H9 (cell line): Measurements from ENCODE around the gene RAB1B. TPM values are rescaled to one million over a fixed set of nuclear protein-coding genes. Genes with fewer than 3 reads are reported as not detected.

Source experiments
- DNase-seq: peaks from one replicate; pipeline ENCODE4 v3.0.0-alpha.2; 2017
- H2AFZ ChIP-seq: one replicate; pipeline ENCODE4 v1.6.1; 2013; ENCODE audit warnings: mild to moderate bottlenecking, low read length, control low read depth, moderate library complexity
- H2AK5ac ChIP-seq: 2 replicates; pipeline ENCODE4 v1.6.1; 2013; ENCODE audit warnings: low read length, control low read depth, mixed read lengths; ENCODE audit not compliant: insufficient read length
- H2BK120ac ChIP-seq: one replicate; pipeline ENCODE4 v1.6.1; 2013; ENCODE audit warnings: low read depth, mild to moderate bottlenecking, low read length, control low read depth, inconsistent platforms; ENCODE audit not compliant: poor library complexity, severe bottlenecking
- H2BK12ac ChIP-seq: 2 replicates; pipeline ENCODE4 v1.6.1; 2013; ENCODE audit warnings: low read length, control low read depth, mixed read lengths, low read depth; ENCODE audit not compliant: insufficient read length
- H2BK15ac ChIP-seq: 2 replicates; pipeline ENCODE4 v1.6.1; 2013; ENCODE audit warnings: low read depth, low read length, control low read depth
- H2BK20ac ChIP-seq: one replicate; pipeline ENCODE4 v1.6.1; 2013; ENCODE audit warnings: low read depth, mild to moderate bottlenecking, low read length, control low read depth, inconsistent platforms; ENCODE audit not compliant: poor library complexity, severe bottlenecking
- H2BK5ac ChIP-seq: 2 replicates; pipeline ENCODE4 v1.6.1; 2013; ENCODE audit warnings: low read length, control low read depth, mixed read lengths; ENCODE audit not compliant: insufficient read length
- H3K14ac ChIP-seq: 2 replicates; pipeline ENCODE4 v1.6.1; 2013; ENCODE audit warnings: low read length, control low read depth; ENCODE audit not compliant: insufficient read depth
- H3K18ac ChIP-seq: 2 replicates; pipeline ENCODE4 v1.6.1; 2013; ENCODE audit warnings: low read depth, mild to moderate bottlenecking, mixed read lengths, low read length, control low read depth; ENCODE audit not compliant: insufficient read length
- H3K23ac ChIP-seq: 2 replicates; pipeline ENCODE4 v1.6.1; 2013; ENCODE audit warnings: low read length, control low read depth, mixed read lengths, low read depth; ENCODE audit not compliant: insufficient read length
- H3K23me2 ChIP-seq: 2 replicates; pipeline ENCODE4 v1.6.1; 2013; ENCODE audit warnings: low read depth, mild to moderate bottlenecking, mixed read lengths, low read length, control low read depth; ENCODE audit not compliant: insufficient read length, poor library complexity, severe bottlenecking
- H3K27ac ChIP-seq: 2 replicates; pipeline ENCODE4 v1.5.1; 2013; ENCODE audit warnings: low read length, control low read depth, mixed read lengths, low read depth; ENCODE audit not compliant: insufficient read length
- H3K27me3 ChIP-seq: 2 replicates; pipeline ENCODE4 v1.6.1; 2013; ENCODE audit warnings: low read length, control low read depth, inconsistent platforms; ENCODE audit not compliant: insufficient read depth
- H3K4ac ChIP-seq: 2 replicates; pipeline ENCODE4 v1.6.1; 2013; ENCODE audit warnings: low read depth, mild to moderate bottlenecking, control low read depth, inconsistent platforms, low read length, moderate library complexity
- H3K4me1 ChIP-seq: 2 replicates; pipeline ENCODE4 v1.6.1; 2013; ENCODE audit warnings: low read length, control low read depth, inconsistent platforms; ENCODE audit not compliant: insufficient read depth
- H3K4me2 ChIP-seq: 2 replicates; pipeline ENCODE4 v1.6.1; 2013; ENCODE audit warnings: low read length, control low read depth, mixed read lengths; ENCODE audit not compliant: insufficient read length, insufficient read depth
- H3K56ac ChIP-seq: 2 replicates; pipeline ENCODE4 v1.6.1; 2013; ENCODE audit warnings: low read depth, mild to moderate bottlenecking, mixed read lengths, low read length, control low read depth; ENCODE audit not compliant: insufficient read length
- H3K79me1 ChIP-seq: 2 replicates; pipeline ENCODE4 v1.6.1; 2013; ENCODE audit warnings: low read depth, mild to moderate bottlenecking, moderate library complexity, low read length, control low read depth, inconsistent platforms; ENCODE audit not compliant: insufficient read depth, poor library complexity, severe bottlenecking
- H3K79me2 ChIP-seq: 2 replicates; pipeline ENCODE4 v1.6.1; 2013; ENCODE audit warnings: low read length, control low read depth, inconsistent platforms; ENCODE audit not compliant: insufficient read depth
- H3K9ac ChIP-seq: 2 replicates; pipeline ENCODE4 v1.6.1; 2013; ENCODE audit warnings: low read length, control low read depth, mixed read lengths; ENCODE audit not compliant: insufficient read length; ENCODE audit errors: extremely low read depth
- H3K9me3 ChIP-seq: one replicate; pipeline ENCODE4 v1.6.1; 2013; ENCODE audit warnings: low read depth, low read length, inconsistent platforms; ENCODE audit not compliant: control insufficient read depth
- H3T11ph ChIP-seq: one replicate; pipeline ENCODE4 v1.6.1; 2013; ENCODE audit warnings: mild to moderate bottlenecking, low read length, control low read depth, inconsistent platforms
- H4K20me1 ChIP-seq: one replicate; pipeline ENCODE4 v1.6.1; 2013; ENCODE audit not compliant: control insufficient read depth, insufficient read length, insufficient read depth
- H4K5ac ChIP-seq: 2 replicates; pipeline ENCODE4 v1.6.1; 2013; ENCODE audit warnings: low read depth, mild to moderate bottlenecking, mixed read lengths, low read length, control low read depth; ENCODE audit not compliant: insufficient read length
- H4K8ac ChIP-seq: replicated peaks from 2 replicates; pipeline ENCODE4 v1.6.1; 2013; ENCODE audit warnings: low read length, control low read depth, mixed read lengths, low read depth; ENCODE audit not compliant: insufficient read length
- H4K91ac ChIP-seq: 2 replicates; pipeline ENCODE4 v1.6.1; 2013; ENCODE audit warnings: low read depth, mild to moderate bottlenecking, moderate library complexity, mixed read lengths, low read length, control low read depth; ENCODE audit not compliant: insufficient read length
- H3K27ac Mint-ChIP-seq, 3 experiments: 2 replicates in 2 of 3; 3 replicates in 1 of 3; pipeline ENCODE4 v1.8.0; 2020 to 2021; ENCODE audit warnings: mixed read lengths in 3 of 3, mild to moderate bottlenecking in 1 of 3, moderate library complexity in 1 of 3
- H3K27me3 Mint-ChIP-seq: 2 replicates; pipeline ENCODE4 v1.8.0; 2021; ENCODE audit warnings: low read depth, mild to moderate bottlenecking, moderate library complexity, mixed read lengths
- H3K36me3 Mint-ChIP-seq, 3 experiments: 2 replicates in 2 of 3; 3 replicates in 1 of 3; pipeline ENCODE4 v1.8.0; 2020 to 2021; ENCODE audit warnings: low read depth in 3 of 3, mixed read lengths in 3 of 3; ENCODE audit not compliant: insufficient read depth in 1 of 3
- H3K4me1 Mint-ChIP-seq, 2 experiments: 2 replicates each; pipeline ENCODE4 v1.8.0; 2020; ENCODE audit warnings: mixed read lengths in 2 of 2
- H3K4me3 Mint-ChIP-seq, 2 experiments: 2 replicates in 1 of 2; 3 replicates in 1 of 2; pipeline ENCODE4 v1.8.0; 2020 to 2021; ENCODE audit warnings: mild to moderate bottlenecking in 2 of 2, mixed read lengths in 2 of 2, moderate library complexity in 1 of 2
- H3K9me3 Mint-ChIP-seq, 2 experiments: 2 replicates in 1 of 2; 3 replicates in 1 of 2; pipeline ENCODE4 v1.8.0; 2020; ENCODE audit warnings: mild to moderate bottlenecking in 2 of 2, mixed read lengths in 2 of 2, moderate library complexity in 1 of 2
- CTCF ChIP-seq: fragments of 200-600 bp; sonication (generic); conservative IDR thresholded peaks from 3 replicates; pipeline ENCODE4 v1.8.0; 2021; ENCODE audit warnings: antibody characterized with exemption, mild to moderate bottlenecking
- WGBS: extraction: QIAGEN DNeasy Blood & Tissue Kit; methylation state at CpG from one replicate; pipeline ENCODE4 v1.1.7; 2013; ENCODE audit warnings: missing lambda C conversion rate, low lambda C conversion rate, mixed read lengths; ENCODE audit not compliant: insufficient read length; ENCODE audit errors: extremely low coverage; 5-methylcytosine and 5-hydroxymethylcytosine counted together
- total RNA-seq: library from RNA; stranded (reverse); gene quantifications from 2 replicates; pipeline ENCODE4 v1.2.1, GENCODE V29; 2021

Gene RAB1B
- total RNA-seq, 1 experiment from 2014 or later, result 118 TPM

DNA sequence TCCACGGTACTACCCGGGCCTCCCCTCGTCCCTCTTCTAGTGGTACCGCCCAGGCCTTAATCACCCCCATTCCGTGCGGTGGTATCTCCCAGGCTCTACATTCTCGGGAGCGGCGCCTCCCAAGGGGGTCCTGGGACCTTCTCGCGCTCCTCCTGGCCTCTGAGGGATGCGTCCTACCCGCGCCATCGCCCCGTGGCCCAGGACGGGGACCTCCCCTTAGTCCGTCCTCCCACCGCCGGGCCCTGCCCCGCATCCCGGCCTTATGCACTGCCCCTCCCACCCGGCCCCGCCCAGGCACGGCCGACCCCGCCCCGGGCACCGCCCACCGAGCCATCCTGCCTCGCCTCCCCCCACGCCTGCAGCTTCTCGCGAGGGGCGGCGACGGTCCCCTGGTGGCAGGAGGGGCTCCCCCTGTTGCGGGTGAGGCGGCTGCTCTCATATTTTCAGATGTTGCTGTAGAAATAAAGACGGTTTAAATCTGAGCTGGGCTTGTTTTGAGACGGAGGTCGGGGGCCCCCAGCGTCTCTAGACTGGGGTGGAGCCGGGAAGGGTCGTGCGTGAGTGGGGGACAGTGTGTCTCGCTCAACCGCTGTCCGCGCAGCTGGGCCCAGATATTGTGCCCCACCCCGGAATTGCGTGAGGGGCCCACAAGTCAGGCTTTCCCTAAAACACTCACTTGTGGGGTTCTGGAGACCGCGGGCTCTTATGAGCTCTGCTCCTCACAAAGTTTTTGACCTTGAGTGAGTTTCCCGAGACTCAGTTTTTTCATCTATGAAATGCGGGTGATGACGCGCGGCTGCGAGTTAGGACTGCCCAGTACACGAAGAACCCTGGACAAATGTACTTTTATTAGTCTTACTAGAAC lies 828 bp upstream of the RAB1B start:
- WGBS, result no CpG with 5 or more reads among the region's 61 CpGs
- H3K27ac Mint-ChIP-seq, result peak overlapping the region; percentile 94 to 97 (median 95)
- no peak overlapping the region for H3T11ph ChIP-seq

More for the DNA sequence above, 828 bp upstream of the RAB1B start:
- H3K23me2 ChIP-seq, result peaks cover 10% of the 10 kb centered on the region
- no peaks in the 10 kb centered on the region; the same call in 1 of the 2 replicates for H3K27me3 Mint-ChIP-seq
- H4K20me1 ChIP-seq, result peaks cover 2% of the 10 kb centered on the region
- no peak overlapping the region for H3K4ac ChIP-seq
- no peak overlapping the region for H2BK5ac ChIP-seq
- H2AK5ac ChIP-seq, result no peak overlapping the region
- H3K14ac ChIP-seq, result no peak overlapping the region; the same call in 1 of the 2 replicates
- H3K27me3 ChIP-seq, result no peaks in the 10 kb centered on the region
- peak overlapping the region; percentile 28 for H3K18ac ChIP-seq
- H4K8ac ChIP-seq, result no peak overlapping the region
- peak; percentile 91 for DNase-seq
- peaks cover 20 to 22% of the 10 kb centered on the region in 2 experiments for H3K4me1 Mint-ChIP-seq
- no peak overlapping the region for H2BK120ac ChIP-seq
- no peak overlapping the region for H2BK12ac ChIP-seq
- H3K4me2 ChIP-seq, result peak overlapping the region; percentile 95
- H3K4me1 ChIP-seq, result no peaks in the 10 kb centered on the region
- peaks cover 5% of the 10 kb centered on the region; the same call in 1 of the 2 replicates for H3K79me2 ChIP-seq
- no peak overlapping the region for H2BK20ac ChIP-seq
- H3K27ac ChIP-seq, result no peak overlapping the region
- no peak for TF ChIP-seq CTCF
- H2BK15ac ChIP-seq, result no peak overlapping the region
- H3K23ac ChIP-seq, result no peak overlapping the region
- no peak overlapping the region for H4K91ac ChIP-seq
- no peak overlapping the region for H2AFZ ChIP-seq
- H3K36me3 Mint-ChIP-seq, result peaks cover 12 to 42% (median 36%) of the 10 kb centered on the region in 3 experiments
- H3K9me3 ChIP-seq, result no peaks in the 10 kb centered on the region
- H3K9ac ChIP-seq, result peak overlapping the region; percentile 52
- H4K5ac ChIP-seq, result no peak overlapping the region
- no peaks in the 10 kb centered on the region for H3K79me1 ChIP-seq
- peak overlapping the region; percentile 89 to 98 for H3K4me3 Mint-ChIP-seq
- H3K56ac ChIP-seq, result no peak overlapping the region
- H3K9me3 Mint-ChIP-seq, result no peaks in the 10 kb centered on the region
